ENCODE data around the gene CTDNEP1.

The CTDNEP1 gene

DNA sequence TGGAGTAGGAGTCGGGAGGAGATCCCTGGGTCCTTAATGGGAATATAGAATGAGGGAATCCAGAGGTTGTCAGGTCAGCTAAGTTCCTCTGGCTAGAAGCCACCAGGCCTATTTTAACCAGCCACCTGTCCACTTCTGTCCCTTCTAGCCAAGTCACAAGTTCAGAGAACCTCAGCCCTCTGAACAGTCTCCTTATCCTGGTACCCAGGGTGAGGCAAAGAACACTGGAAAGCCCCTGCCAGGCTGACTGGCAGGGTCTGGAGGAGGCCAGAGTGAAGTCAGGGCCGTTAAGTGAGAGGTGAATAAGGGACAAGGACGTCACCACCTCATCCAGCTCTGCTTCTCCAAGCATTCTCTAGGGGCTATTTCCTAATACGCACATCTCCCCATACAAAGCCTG lies 2.7 kb downstream of the CTDNEP1 start:
- DNase-seq (ENCODE audit: low spot score), result no peak

DNA sequence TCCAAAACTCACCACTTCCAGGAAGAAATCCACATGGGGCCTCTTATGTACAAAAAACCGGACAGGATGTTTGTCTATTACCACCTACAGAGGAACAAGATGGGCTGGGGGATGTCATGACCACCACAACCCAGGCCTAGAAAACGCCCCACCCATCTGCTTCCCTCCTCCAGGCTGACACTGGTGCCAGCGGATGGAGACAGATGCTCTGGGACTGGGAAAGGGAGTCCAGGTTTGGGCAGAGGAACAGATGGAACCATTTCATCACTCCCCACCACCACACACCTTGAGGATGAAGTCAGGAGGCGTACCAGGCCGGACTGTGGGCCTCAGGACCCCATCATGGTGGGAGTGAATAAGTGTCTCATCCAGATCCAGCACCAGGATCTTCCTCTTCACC lies 4.8 kb downstream of the CTDNEP1 start:
- DNase-seq (ENCODE audit: low spot score), result no peak

DNA sequence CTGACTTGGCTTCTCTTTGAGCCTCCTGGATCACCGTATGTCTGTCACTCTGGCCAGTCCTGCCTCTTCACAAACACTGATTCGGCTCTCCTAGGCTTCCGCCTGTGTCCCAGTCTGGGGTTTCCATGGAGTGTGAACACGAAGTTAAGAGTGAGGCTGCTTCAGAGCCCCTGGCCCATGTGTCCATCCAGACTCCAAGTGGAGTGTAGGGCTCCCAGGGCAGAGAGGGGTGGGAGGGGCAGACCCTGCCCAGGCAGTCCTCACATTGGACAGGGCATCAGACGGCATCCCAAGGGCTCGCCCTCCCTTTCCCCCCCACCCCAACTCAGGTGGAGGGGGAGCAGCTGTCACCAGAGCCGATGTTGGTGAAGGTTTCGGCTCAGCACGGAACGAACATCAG lies 7.7 kb downstream of the CTDNEP1 start:
- peak; percentile 23 for DNase-seq (ENCODE audit: low spot score)

DNA sequence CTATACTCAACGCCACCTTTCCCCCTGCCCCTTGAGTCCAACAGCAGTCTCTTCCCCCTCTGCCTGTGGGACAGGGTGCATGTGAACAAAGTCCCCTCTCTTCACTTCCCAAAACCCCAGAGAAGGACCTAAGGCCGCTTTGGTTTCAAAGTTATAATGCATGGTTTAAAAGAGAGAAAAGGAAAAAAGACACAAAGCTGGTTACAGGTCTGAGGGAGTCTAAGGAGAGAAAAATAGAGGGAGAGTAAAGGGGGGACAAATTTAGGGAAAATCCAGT lies 8.1 kb downstream of the CTDNEP1 start:
- no peak for DNase-seq (ENCODE audit: low spot score)

DNA sequence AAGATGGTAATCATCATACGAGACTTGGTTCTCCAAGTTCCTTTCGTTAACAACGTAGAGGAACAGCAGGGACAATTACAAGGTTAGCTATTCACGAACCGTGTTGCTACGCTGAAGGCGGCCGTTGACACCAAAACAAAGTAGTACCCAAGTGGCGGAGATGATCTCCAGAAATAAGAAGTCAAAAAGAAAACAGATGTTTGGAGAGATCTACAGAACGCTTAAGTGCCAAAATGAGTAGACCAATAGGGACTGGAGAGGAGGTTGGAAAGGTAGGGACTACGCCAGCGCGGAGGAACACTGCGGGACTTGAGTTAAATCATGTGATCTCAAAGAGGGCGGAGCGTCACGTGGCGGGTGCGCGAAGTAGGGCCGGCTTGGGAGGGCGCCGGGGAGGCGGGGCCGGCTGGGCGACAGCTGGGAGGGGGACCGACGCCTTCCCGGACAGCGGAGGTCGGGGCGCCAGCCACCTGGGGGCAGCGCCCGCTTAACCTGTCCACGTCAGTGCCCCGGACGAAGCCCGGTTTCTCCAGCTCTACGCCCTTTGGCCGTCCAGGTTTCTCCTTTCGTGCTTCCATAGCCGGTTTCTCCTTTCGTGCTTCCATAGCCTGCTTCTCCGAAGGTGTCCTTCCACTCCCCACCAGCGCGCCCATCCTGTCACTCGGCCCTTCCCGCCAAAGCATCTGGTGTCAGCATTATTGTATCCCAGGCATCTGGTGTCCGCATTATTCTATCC lies 8.6 kb downstream of the CTDNEP1 start:
- peak; percentile 94 for DNase-seq (ENCODE audit: low spot score)

DNA sequence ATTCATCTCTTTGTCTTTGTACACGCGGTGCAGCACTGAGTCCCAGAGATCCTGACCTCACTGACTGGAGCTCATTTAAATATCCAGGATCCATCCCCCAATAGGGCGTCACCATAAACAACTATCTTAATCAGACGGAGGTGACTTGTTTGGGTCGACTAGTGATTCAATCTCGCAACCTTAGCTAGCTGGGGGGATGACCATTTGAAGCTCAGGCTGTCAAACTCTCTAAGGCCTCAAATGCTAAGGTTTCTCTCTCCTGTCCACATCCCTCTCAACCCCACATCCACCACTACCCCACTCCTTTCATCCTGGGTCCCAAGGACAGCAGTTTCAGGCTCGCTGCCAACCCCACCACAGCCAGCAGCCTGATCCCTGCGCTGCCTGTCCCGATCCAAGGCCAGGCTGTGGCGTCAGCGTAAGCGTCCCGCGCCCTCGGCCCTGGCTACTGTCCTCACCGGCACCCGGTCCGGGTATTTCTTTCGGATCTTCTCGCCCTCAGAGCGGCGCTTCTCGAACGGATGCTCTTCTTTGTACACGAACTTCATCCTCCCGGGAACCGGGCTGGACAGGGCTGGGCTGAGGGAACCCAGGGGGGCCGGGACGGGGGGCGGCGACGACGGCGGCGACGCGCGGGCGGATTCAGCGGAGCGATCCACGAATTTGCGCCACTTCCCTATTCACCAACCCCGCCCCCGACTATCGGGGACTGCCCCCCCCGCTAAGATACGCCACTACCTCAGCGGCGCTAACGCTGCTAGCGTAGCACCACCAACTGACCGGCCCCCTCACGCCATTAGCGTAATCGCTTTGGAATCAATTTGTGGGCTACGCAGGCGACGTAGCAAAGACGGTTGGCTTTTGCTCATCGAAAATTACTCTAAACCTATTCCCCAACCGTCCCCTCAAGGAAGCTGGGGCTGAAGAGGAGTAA lies 9.5 kb downstream of the CTDNEP1 start, which contains the start of gene GABARAP:
TSS of gene GABARAP (minus strand) at position 667 of the 934 bp plus-strand sequence. CDS start at position 548, 119 bp downstream.
- peak; percentile 96 for DNase-seq (ENCODE audit: low spot score)

DNA sequence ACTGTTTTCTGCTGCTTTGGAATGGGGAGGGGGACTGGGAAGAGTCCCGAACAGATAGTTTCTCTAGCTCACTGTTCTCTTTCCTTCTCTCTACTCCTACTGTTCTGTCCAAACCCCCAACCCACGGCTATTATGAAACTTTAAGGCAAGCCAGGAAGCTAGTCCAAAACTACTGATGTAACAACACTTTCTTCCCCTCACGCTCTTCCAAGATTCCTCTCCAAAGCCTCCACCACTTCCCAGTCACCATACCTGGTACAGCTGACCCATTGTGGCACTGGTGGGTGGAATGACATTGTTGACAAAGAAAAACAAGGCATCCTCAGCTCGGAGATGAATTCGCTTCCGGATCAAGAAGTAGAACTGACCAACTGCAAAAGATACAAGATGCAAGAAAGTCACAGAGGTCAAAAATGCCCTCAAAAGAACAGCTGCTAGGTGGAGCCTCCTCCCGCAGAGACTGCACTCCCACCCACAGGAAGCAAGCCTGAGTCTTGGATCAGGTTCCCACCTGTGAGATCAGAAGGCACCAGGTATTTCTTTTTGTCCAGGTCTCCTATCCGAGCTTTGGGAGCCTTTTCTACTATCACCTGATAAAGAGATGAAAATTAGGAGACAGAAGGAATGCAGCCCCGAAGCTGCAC lies 10.3 kb downstream of the CTDNEP1 start:
- no peak for DNase-seq (ENCODE audit: low spot score)

DNA sequence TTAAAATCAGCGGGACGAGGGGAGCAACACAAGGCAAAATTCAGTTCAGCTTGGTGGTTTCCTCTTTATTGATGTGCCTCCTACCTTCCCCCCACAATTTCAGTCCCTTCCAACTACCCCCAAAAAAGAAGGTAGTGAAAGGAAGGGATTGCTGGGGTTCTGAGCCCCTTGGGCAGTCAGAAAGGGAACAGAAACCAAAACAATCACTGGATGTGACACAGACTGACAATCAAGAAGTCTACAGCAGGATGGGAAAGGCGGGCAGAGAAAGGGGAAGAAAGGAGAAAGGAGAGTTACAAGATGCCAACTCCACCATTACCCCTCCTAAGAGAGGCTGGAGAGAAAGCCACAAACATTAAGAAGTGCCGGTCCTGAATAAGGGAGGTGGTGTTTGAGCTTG lies 11.2 kb downstream of the CTDNEP1 start:
- no peak for DNase-seq (ENCODE audit: low spot score)

DNA sequence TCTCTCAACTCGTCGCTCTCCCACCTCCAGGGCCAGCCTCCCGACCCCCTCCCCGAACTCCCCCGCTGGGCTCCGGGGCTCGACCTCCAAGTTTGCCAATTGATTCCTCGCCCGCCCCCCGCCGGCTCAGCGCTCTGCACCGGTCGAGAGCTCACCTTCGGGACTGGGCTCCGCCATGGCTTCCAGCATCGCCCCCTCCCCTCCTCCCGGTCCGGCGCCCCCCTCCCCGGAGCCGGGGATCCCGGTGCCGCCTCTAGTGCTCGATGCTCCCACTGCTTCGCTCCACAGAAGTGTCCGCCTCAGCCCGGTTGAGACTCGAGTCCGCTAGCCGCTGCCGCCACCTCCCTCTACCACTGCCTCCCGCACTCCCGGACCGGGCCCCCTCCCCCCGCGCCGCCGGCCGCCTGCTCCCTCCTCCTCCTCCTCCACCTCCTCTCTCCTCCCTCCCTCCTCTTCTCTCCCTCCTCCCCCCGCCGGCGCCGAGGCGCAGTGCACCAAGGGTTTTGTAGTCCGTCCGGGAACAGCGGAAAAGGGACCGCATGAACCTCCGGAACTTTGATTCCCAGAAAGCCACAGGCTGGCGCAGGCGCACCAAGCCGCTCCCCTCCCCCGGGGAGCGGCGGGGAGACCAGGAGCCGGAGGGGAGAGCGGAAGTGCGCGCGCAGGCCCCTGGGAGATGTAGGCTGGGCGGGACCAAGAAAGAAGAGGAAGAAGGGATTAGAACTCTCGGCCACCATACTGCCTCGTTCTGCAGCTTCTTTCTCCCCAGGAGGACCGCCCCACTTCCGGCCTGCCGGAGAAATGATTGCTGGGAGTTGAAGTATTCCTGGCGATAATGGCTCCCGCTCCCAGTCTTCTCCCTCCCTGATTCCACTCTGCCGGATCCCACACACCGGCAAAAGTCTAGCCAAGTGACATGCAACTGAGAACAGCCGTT lies 12.2 kb downstream of the CTDNEP1 start, which contains the start of gene PHF23:
TSS of gene PHF23 (minus strand) at position 367 of the 937 bp plus-strand sequence. CDS start at position 189, 178 bp downstream.
- DNase-seq (ENCODE audit: low spot score), result peak; percentile 100

DNA sequence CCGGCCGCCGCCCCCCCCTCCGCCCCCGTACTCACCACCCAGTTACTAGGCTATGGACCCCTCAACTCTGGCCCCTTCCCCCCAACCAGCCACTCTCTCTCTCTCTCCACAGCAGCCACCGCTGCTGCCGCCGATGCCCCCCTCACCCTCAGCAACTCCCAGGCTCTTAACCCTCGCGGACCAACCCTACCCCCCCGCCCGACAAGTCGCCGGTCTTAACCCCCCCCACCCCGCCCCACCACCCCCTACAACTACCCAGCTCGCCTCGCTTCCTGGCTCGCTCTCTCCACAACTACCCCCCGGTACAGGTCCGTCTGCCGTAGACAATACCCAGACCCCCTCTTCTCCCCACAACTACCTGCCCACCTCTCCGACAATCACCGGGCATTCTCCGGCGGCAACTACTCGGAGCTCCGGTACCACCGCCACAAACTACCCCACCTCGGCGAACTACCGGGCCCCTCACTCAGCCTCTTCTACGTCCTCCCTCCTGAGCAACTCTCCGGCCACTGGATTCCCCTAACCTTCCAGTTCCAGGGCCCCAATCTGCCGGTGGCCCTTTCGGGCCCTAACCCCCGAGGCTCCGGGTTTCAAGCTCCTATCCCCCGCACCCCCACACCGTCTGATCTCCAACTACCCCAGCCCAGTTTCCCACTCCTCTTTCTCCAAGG lies 13.0 kb downstream of the CTDNEP1 start:
- DNase-seq (ENCODE audit: low spot score), result no peak

DNA sequence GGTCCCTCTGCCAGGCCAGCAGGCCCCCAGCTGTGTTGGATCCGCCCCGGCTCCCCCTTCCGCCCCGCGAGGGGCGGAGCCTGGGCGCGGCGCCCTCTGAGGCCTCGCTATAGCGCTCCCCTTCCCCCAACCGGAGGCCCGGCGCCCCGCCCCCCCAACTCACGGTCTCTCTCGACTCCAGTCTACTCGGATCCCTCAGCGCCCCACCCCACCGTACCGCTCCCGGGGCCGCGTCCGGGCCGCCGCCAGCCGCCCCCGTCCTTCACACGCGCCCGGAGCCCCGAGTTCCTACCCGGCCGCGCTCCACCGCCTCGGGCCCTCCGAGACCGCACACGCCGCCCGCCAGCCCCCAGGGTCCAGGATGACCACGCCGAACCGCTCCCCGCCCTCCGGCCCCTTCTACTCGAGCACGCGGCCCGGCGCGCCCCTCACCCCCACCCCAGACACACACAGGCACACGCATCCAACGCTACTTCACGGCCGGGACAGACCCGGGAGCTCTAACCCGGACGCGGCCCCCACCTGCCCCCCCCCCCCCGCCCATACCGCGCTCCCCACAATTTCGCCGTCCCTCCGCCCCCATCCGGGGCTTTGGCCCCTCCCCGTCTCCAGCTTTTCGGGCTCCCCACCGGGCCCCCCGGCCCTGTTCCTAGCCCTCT lies 13.6 kb downstream of the CTDNEP1 start:
- DNase-seq (ENCODE audit: low spot score), result peak; percentile 59

DNA sequence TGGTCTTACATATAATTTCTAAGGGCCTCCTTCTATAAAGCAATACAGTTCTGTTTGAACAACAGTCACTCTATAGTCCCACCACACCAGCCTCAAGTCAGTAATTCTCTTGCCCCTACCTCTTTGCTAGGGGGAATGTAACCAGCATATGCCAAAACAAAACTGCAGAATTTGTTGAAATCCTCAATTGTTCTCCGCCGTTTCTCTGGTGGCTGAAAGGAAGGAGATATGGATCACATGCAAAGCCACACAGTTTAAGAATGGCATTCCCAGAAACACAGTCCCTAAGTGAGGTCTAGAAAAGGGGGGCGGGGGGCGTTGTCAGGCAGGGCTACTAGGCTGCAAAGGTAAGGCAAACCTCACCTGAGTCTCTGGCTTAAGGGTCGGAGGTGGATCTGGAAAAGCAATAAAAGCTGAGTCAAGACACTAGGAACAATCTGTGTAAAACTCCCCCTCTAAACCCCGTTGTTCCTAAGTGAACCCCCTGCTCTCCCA lies 14.2 kb downstream of the CTDNEP1 start:
- no peak for DNase-seq (ENCODE audit: low spot score)

DNA sequence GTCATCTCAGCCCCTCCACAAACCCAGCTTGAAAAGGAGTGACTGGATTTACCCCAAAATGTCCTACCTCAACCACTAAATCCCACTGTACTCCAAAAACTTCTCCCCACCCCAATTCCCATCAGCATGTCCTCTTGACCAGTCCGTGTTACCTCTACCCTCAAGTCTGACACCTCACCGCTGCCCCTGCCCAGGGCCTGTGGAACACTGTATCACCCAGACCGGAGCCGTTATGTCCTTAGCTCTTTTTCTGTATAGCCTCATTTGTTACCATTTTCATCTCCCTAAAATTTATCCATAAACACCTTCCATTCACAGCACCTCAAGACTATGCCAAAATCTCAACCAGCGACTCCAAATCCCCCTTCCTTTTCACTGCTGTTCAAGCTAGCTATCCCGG lies 14.7 kb downstream of the CTDNEP1 start:
- DNase-seq (ENCODE audit: low spot score), result no peak

DNA sequence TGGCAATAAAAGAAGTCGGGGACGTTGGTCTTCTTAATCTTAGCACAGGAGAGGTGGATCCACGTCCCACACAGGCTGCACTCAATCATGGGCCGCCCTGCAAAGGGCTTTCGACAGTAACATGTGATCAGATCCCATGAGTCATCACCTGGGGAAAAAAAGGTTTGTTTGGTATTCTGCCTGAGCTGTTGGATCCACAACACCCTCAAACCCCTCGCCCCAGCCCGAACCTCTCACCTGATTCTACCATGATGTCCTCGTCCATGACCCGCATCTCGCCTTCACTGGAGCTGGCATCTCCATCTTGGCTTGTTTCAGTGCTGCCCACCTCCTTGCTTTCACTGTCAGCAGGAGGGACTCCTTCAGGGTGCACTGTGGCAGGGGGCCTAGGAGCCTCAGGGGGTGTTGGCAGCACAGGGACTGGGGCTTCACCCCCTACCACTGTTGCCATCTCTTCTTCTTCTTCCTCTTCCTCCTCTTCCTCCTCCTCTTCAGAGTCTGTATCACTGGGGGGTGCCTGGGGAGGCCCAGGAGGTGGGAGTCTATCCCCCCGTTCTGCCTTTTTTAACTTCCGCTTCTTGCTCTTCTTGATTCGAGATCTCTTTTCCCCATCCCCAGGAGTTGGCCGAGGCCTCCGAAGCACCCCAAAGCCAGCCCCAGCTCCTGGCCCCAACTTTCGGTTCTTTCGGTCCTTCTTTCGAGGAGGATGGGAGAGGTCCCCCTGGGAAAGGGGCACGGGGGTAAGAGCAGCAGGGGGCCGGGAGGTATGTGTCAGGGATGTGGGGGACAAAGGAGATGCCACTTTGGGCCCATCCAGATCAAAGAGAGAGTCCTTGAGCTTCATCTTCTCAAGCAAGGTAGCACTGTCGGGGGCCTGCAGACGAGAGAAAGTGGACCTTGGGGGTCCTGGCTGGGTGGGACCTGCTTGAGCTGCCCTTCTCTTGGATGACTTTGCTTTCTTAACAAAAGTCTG lies 15.6 kb downstream of the CTDNEP1 start:
- DNase-seq (ENCODE audit: low spot score), result peak; percentile 35

DNA sequence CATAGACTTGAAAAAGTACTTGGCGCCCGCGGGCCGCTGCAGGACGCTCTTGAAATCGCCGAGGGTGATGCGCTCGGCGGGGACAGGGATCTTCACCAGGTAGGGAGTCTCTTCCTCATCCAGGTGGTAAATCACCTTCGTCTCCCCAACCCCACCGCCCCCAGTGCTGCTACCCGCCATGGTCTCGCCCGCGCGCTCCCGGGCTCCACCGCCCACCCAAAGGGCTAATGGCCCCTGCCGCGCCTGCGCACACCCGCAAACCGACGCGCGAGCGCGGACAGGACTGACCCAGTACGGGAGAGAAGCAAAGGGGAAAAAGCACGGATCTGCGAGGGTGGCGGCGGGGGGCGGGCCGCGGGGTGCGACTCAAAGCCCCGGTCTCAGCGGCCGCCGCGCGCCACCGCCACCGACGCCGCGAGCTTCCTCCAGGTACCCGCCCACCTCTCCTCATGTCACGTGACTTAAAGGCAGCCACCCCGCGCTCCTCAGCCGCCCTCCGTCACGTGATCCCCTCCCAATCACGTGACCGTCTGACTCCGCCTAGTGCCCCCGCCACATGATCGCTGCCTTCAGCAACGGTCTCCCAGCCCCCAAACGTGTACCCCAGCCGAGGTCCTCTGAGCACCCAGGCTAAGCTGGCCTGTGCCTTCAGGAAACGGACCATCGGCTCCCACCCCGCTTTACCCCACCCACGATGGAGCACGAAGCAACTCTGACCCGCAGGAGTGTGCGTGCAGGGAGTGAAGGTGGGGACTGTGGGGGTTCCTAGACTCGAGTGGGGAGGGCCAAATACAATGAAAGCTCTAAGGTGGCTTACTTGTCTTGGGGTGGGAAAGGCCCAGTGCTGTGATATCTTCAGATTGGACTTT lies 17.2 kb downstream of the CTDNEP1 start, which contains the start of gene DVL2:
TSS of gene DVL2 (minus strand) at position 435 of the 869 bp plus-strand sequence. CDS start at position 180, 255 bp downstream.
- DNase-seq (ENCODE audit: low spot score), result peak; percentile 97

DNA sequence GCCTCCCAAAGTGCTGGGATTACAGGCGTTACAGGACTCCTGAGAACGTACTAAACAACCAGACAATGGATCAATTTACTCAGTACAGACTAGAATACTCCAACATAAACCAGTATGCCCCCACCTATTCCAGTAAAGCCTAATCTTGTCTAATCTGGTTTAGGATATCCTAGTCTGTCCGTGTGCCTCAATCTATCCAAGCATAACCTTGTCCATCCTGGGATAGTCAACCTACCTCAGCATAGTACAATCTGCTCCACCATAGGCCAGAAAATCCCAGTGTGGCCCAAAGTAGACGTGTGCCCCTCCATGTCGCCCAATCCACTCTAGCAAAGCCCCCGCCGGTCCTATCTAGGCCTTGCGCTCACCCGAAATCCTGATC lies 17.8 kb downstream of the CTDNEP1 start:
- DNase-seq (ENCODE audit: low spot score), result no peak

DNA sequence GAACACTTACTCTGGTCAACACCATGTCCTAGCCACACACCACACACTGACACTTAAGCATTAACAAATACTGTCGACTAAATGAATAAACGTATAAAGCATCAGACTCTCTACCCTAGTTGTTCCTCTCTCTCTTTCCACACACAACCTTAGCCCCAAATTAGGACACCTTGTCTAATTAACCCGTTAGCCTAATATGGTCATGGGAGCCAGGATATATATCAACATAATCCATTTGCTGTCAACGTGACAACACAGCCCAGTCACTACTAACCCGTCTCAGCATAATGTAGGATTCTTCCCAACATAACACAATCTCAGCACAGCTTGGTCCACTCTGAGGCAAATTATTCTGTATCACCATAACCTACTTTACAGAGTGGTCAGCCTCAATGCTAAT lies 19.4 kb downstream of the CTDNEP1 start:
- DNase-seq (ENCODE audit: low spot score), result no peak

DNA sequence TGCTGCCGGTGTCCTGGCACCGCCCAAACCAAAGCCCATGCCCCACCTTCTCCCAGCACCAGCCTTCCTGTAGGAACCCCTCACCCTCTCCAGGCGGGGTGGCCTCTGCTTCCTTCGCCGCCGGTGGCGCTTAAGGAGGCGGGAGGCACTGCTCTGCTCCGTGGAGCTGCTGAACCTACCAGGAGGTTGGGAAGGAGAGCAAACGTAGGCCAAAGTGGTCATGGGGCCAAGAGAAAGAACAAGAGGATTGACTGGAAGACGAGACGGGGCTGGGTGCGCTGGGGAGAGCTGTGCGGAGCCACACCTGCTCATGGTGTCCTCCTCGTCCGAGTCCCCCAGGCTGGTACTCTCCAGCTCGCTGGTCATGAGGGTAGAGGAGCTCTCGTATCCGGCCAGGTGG lies 22.0 kb downstream of the CTDNEP1 start:
- DNase-seq (ENCODE audit: low spot score), result no peak
